GM18517 (cell line): ENCODE measurements around the gene CAPZB.

ENCODE experiments used
- ATAC-seq: cut with Tn5 transposase; IDR thresholded peaks from one replicate; pipeline ENCODE4 v1.9.1; 2021; ENCODE audit warnings: mild to moderate bottlenecking, moderate library complexity; ENCODE audit not compliant: unreplicated experiment

Gene CAPZB

DNA sequence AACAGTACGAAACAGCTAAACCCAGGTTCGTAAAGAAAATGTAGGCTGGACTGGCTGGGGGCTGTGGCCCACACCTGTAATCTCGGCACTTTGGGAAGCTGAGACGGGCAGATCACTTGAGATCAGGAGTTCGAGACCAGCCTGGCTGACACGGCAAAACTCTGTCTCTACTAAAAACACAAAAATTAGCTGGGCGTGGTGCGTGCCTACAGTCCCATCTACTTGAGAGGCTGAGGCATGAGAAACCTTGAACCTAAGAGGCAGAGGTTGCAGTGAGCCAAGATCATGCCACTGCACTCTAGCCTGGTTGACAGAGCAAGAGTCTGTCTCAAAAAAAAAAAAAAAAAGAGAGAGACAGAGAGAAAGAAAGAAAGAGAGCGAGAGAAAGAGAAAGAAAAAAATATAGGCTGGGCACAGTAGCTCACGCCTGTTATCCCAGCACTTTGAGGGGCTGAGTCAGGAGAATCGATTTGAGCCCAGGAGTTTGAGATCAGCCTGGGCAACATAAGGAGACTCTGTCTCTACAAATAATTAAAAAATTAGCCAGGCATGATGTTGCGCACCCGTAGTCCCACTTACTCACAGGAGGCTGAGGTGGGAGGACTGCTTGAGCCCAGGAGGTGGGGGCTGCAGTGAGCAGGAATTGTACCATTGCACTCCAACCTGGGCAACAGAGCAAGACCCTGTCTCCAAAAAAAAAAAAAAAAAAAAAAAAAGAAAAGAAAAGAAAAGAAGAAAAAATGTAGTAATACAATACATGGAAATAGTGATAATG is 35.7 kb downstream of the CAPZB start:
- ATAC-seq = no peak

- ATAC-seq = no peak
These were observed 36.6 kb downstream of the CAPZB start for GRCh38 chr1:19448491-19449439.

DNA sequence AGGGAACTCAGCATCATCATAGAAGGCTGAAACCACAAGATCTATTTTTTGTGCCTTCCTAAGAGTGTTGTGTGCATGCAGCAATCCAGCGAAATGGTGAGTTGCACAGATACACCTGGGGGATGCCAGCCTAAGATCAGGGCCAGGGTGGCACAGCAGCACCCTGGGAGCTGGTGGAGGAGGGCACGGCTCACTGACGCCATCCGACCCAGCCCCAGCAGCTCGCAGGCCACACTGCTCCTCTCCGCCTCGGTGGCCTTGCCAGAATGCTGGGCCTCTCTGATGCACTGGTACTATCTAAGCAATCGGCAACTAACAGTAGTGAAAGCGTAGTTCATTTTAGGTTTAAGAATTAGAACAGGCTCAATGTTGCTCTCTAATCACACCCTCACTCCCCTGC is 37.8 kb downstream of the CAPZB start:
- ATAC-seq = no peak

- ATAC-seq = no peak
These were observed 39.7 kb downstream of the CAPZB start for GRCh38 chr1:19445417-19446342.

- no peak for ATAC-seq
These were observed 40.9 kb downstream of the CAPZB start for GRCh38 chr1:19444296-19445021.

- no peak for ATAC-seq
These were observed 42.0 kb downstream of the CAPZB start for GRCh38 chr1:19443326-19443725.

DNA sequence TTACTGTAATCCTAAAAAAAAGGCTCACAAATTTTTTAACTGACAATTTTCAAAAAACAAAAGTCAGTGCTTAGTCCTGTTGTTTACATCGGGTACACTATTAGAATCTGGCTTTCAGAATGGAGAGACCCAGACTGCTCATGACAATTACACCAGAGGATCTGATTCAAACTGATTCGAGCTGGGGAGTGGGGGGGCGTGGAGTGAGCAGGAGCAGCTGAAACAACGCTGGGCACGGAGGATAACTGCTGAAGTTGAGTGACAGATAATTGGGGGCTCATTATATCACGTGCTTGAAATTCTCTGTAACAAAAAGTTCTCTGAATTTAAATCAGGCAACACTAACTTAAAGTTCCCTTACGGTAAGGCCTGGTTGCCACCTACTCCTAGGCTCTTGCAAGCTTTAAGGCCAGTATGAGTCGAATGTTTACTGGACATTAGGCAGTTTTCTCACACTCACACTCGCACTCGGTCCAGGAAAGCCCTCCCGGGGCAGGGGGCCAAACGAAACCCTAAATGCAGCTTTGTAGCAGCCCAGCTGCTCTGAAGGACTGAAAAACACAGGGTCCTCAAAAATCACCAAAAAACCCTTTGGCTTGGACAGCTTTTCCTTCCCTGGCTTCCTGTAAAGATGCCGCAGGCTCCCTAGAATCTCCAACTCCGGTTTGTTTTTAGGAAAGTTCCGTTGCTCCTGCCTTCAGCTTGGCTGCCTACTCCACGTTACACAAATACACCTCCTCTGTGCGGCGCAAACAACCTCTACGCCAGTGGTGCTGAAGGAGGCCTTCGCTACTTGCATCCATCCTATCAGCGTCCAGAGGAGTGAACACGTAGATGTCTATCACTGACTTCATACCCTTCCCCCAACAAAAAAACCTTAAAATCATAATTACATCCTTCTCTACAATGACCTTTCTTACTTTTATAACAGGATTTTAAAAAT is 42.9 kb downstream of the CAPZB start:
- no peak for ATAC-seq

DNA sequence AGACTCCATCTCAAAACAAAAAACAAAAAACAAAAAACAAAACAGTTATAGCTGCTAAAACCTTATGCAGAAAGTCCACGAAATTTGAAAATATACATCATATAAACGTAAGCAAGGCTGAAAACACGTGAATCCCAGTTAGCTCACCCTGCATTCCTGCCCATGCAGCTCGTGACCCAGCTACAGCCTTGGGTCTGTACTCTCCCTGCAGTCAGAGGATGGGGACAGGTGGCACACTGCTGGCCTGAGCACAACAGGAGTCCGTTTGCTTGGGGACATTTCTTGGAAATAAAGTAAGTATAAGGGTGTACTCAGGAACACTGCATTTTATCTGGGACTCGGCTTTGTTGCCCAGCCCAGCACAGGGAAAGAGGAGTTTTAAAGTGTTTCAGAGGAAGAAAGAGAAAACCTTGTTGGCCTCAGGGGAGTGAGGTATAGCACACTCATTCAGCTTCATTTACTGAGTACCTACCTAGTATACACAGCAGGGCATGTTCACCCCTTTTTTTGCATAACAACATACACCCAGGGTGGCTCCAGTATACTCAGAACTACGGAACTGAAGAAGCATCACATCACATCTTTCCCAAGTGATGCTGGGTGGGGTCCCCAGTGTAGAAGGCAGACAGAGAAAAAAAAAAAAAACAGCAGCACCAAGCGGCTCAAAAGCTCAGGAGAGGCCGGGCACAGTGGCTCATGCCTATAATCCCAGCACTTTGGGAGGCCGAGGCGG is 44.1 kb downstream of the CAPZB start:
- ATAC-seq = no peak

DNA sequence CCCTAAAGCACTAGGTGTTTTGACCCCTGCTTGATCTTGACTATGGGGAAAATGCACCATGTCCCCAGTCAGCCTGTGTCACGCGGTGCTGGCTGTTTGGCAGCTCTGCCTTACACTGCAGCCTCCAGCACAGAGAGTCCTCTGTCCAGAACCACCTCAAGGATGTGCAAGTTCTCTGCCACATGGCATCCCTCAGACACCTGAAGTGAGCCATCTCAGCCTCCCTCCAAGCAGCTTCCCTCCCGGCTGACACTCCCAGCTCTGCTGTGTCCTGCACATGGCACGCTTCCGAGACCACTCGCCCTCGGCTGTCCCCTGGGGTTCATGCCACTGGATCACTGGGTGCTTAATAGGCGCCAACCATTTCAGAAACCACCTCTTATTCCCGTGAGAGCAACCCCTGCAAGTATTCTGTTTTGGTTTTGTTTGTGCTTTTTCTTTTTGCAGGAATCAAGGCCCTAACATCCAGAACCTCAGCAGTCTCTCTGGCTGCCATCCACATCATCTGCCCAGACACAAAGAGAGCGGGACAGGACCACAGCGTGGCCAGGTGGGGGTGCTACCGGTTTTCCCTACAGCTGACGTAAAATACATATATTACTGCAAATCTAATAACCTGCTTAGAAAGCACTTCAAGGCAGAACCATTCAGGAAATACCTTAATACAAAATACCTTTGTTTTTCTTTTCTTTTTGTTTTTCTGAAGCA is 45.7 kb downstream of the CAPZB start:
- no peak for ATAC-seq

DNA sequence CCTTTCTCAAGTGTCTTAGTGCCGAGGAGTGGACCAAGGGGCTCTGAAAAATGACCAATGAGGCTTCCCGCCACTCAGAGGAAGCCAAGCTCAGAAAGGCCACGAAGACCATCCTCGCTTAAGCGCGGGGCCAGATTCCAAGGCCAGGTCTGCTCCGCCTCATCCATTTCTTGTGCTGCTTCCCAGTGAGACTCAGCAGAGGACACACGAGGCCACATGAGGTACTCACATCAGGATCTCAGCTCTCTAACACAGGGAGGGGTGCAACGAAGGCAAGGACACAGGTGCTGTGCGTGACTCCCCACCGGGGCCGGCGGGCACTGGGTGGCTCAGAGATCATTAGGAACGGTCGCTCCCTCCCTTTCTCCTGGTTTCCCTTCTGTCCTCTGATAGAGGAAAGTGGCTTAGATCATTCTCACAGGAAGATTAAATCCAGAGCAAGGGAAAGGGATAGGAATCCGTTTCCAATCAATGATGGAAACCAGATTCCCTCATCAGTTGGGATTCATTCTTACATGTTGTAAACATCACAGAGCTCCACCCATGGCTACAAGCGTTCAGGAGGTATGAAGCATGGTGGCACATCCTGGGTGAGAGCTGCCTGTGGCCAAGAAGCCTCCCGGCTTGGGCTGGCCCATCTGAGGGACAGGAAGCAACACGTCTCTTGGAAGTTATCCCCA is 46.7 kb downstream of the CAPZB start:
- no peak for ATAC-seq

- no peak for ATAC-seq
These were observed 47.4 kb downstream of the CAPZB start for GRCh38 chr1:19437891-19438294.

DNA sequence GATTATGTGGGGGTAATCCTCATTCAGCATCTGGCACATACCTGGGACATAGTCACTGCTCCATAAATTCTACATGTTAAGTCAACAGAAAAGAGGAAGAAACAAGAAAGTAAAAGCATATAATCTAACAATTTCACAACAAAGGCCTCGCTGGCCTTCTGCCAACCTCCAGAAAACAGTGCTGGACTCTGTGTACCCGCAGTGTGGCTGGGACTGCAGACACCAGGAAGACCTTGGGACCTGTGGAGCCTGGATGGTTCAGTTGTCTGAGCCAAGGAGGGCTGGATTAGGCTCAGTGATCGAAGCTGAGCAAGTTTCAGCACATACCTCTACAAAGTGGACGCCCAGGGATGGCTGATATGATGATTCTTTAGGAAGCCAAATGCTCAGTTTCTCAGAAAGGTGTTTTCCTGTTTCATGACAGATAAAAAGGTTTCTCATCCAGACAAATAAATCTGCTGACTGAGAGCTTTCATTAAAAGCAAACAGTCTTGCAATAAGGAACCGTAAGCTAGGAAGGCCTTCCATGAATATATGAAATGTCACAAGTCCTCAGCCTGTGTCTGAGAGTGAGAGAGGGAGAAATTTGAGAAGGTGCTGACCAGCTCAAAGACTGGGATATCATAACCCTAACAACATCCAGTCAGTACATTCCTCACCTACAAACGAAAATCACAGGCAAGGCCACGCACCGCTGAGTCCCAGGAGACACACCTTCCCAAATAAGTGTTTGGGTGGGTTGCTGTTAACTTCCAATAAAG is 48.4 kb downstream of the CAPZB start:
- ATAC-seq = no peak

GRCh38 chr1:19435851-19436455 is 49.4 kb downstream of the CAPZB start:
- ATAC-seq = no peak

GRCh38 chr1:19435181-19435580 is 50.2 kb downstream of the CAPZB start:
- no peak for ATAC-seq

- no peak for ATAC-seq
These were observed 51.7 kb downstream of the CAPZB start for GRCh38 chr1:19433719-19433998.

- no peak for ATAC-seq
These were observed 52.2 kb downstream of the CAPZB start for GRCh38 chr1:19432943-19433718.
